Inflammatory macrophage (primary cell): ENCODE measurements around the gene RPL4.
"Not testable (repeated sequence)": the region's sequence is repeated elsewhere in the genome, so short reads cannot be mapped to it uniquely, and the experiment has no call there.

Experiments
- DNase-seq, 2 donors: peaks; one replicate each; pipeline ENCODE4 v3.0.0-alpha.2; 2020 to 2022

Gene RPL4

GRCh38 chr15:66489179-66489791, 15.4 kb downstream of the RPL4 start:
- DNase-seq, result no peak

GRCh38 chr15:66488525-66488924, 16.1 kb downstream of the RPL4 start:
- no peak for DNase-seq

GRCh38 chr15:66486887-66487286, 17.8 kb downstream of the RPL4 start:
- DNase-seq, result no peak

GRCh38 chr15:66484539-66485112, 20.0 kb downstream of the RPL4 start:
- DNase-seq, result no peak

GRCh38 chr15:66483131-66483566, 21.5 kb downstream of the RPL4 start:
- peak; percentile 5 to 46 for DNase-seq

- no peak for DNase-seq
Measured at GRCh38 chr15:66482539-66482938, 22.1 kb downstream of the RPL4 start.

GRCh38 chr15:66481107-66481856, 23.4 kb downstream of the RPL4 start:
- no peak for DNase-seq

GRCh38 chr15:66480267-66480666, 24.4 kb downstream of the RPL4 start:
- DNase-seq, result no peak

GRCh38 chr15:66477011-66477410, 27.6 kb downstream of the RPL4 start:
- no peak for DNase-seq

GRCh38 chr15:66476535-66476934, 28.1 kb downstream of the RPL4 start:
- peak in 1 of 2 donors; percentile 27 for DNase-seq

- DNase-seq, result no peak
Measured at GRCh38 chr15:66474963-66475362, 29.7 kb downstream of the RPL4 start.

- DNase-seq, result no peak
Measured at GRCh38 chr15:66474135-66474534, 30.5 kb downstream of the RPL4 start.

- no peak for DNase-seq
Measured at GRCh38 chr15:66472176-66472999, 32.3 kb downstream of the RPL4 start.

GRCh38 chr15:66470825-66471224, 33.8 kb downstream of the RPL4 start:
- not testable (repeated sequence) for DNase-seq

- DNase-seq, result not testable (repeated sequence)
Measured at GRCh38 chr15:66467162-66468040, 37.3 kb downstream of the RPL4 start.

GRCh38 chr15:66465294-66465693, 39.4 kb downstream of the RPL4 start:
- DNase-seq, result peak; percentile 23 to 37

- no peak for DNase-seq
Measured at GRCh38 chr15:66462627-66463026, 42.0 kb downstream of the RPL4 start.

GRCh38 chr15:66461917-66462316, 42.7 kb downstream of the RPL4 start:
- peak in 1 of 2 donors; percentile 6 for DNase-seq

GRCh38 chr15:66461294-66461693, 43.4 kb downstream of the RPL4 start:
- DNase-seq, result not testable (repeated sequence)

GRCh38 chr15:66459818-66460615, 44.6 kb downstream of the RPL4 start:
- peak in 1 of 2 donors; percentile 41 for DNase-seq

GRCh38 chr15:66456211-66456610, 48.4 kb downstream of the RPL4 start:
- DNase-seq, result no peak
